SK-N-SH (cell line): ENCODE measurements around the gene ZNF366. TPM values are rescaled to one million over a fixed set of nuclear protein-coding genes. Genes with fewer than 3 reads are reported as not detected.

Source experiments
- CTCF ChIA-PET: fragments of 300-600, 350-600 bp; formaldehyde crosslinking; extraction: SDS; loops from one replicate; lab custom pipeline; 2021; lab: Yijun Ruan, JAX
- POLR2A ChIA-PET: fragments of 350-600 bp; sonication (Branson Sonifier 250); formaldehyde crosslinking; extraction: SDS; loops from one replicate; lab custom pipeline; 2020; ENCODE audit warnings: antibody characterized with exemption, inconsistent platforms; lab: Yijun Ruan, JAX
- DNase-seq: peaks from one replicate; pipeline ENCODE4 v3.0.0; 2012
- H2AFZ ChIP-seq: fragments of 200-600 bp; sonication (generic); 2 replicates; pipeline ENCODE4 v1.8.1; 2016; ENCODE audit warnings: antibody characterized with exemption, mild to moderate bottlenecking, low read depth
- H3F3A ChIP-seq: fragments of 200-600 bp; sonication (generic); replicated peaks from 2 replicates; pipeline ENCODE3; 2016; ENCODE audit warnings: antibody characterized with exemption, mild to moderate bottlenecking; ENCODE audit not compliant: insufficient read depth
- H3K27ac ChIP-seq, 2 experiments: fragments of 200-500 bp in 1 of 2; fragments of 200-600 bp in 1 of 2; sonication (Bioruptor generic) in 1 of 2; sonication (generic), shearing (Covaris generic) in 1 of 2; 2 replicates each; pipeline versions ENCODE4 v1.5.1 to v1.6.1; 2014 to 2016; ENCODE audit warnings: low read depth in 2 of 2, inconsistent platforms in 1 of 2, low read length in 1 of 2, mild to moderate bottlenecking in 1 of 2, mixed read lengths in 1 of 2
- H3K27me3 ChIP-seq: fragments of 200-600 bp; sonication (generic), shearing (Covaris generic); 2 replicates; pipeline ENCODE4 v1.6.1; 2016; ENCODE audit warnings: mixed run types; ENCODE audit not compliant: insufficient read depth
- H3K36me3 ChIP-seq, 2 experiments: fragments of 200-500 bp in 1 of 2; fragments of 200-600 bp in 1 of 2; sonication (Bioruptor generic) in 1 of 2; sonication (generic) in 1 of 2; replicated peaks in 1 of 2; 2 replicates each; pipeline versions ENCODE3 to v1.5.1; 2014 to 2016; ENCODE audit warnings: low read length in 1 of 2, mild to moderate bottlenecking in 1 of 2; ENCODE audit not compliant: insufficient read depth in 2 of 2, control insufficient read depth in 1 of 2
- H3K4me1 ChIP-seq, 2 experiments: fragments of 200-500 bp in 1 of 2; fragments of 200-600 bp in 1 of 2; sonication (Bioruptor generic) in 1 of 2; sonication (generic), shearing (Covaris generic) in 1 of 2; 2 replicates each; pipeline versions ENCODE4 v1.5.1 to v1.6.1; 2014 to 2016; ENCODE audit warnings: low read depth in 1 of 2, low read length in 1 of 2, mixed run types in 1 of 2; ENCODE audit not compliant: insufficient read depth in 2 of 2, control insufficient read depth in 1 of 2
- H3K4me2 ChIP-seq: fragments of 200-600 bp; sonication (generic), shearing (Covaris generic); 2 replicates; pipeline ENCODE4 v1.6.1; 2017; ENCODE audit warnings: mixed run types
- H3K4me3 ChIP-seq, 2 experiments: fragments of 200-500 bp in 1 of 2; fragments of 200-600 bp in 1 of 2; sonication (Bioruptor generic) in 1 of 2; sonication (generic), shearing (Covaris generic) in 1 of 2; 2 replicates each; pipeline versions ENCODE4 v1.5.1 to v1.8.1; 2014 to 2016; ENCODE audit warnings: low read depth in 2 of 2, inconsistent platforms in 1 of 2, low read length in 1 of 2, mild to moderate bottlenecking in 1 of 2, mixed read lengths in 1 of 2, moderate library complexity in 1 of 2
- H3K79me2 ChIP-seq: fragments of 200-600 bp; sonication (generic); 2 replicates; pipeline ENCODE4 v1.8.1; 2017; ENCODE audit warnings: mild to moderate bottlenecking; ENCODE audit not compliant: insufficient read depth
- H3K9ac ChIP-seq: fragments of 200-600 bp; sonication (generic); 2 replicates; pipeline ENCODE4 v1.6.1; 2017; ENCODE audit warnings: mixed run types
- H3K9me2 ChIP-seq: fragments of 200-600 bp; sonication (generic); 2 replicates; pipeline ENCODE4 v1.6.1; 2017; ENCODE audit warnings: mixed run types
- H3K9me3 ChIP-seq: fragments of 200-600 bp; sonication (generic); 2 replicates; pipeline ENCODE4 v1.6.1; 2017; ENCODE audit warnings: mixed run types, mild to moderate bottlenecking, moderate library complexity
- H4K20me1 ChIP-seq: fragments of 200-600 bp; sonication (generic); 2 replicates; pipeline ENCODE4 v1.6.1; 2017; ENCODE audit warnings: mild to moderate bottlenecking, mixed run types; ENCODE audit not compliant: insufficient read depth
- CHD2 ChIP-seq: fragments of 150-350 bp; IDR thresholded peaks from 2 replicates; pipeline ENCODE4 v1.6.1; 2018; ENCODE audit warnings: low read length; ENCODE audit not compliant: partially characterized antibody
- CTCF ChIP-seq: fragments of 200-600 bp; sonication (generic); IDR thresholded peaks from 2 replicates; pipeline ENCODE4 v1.6.1; 2017; ENCODE audit warnings: antibody characterized with exemption, mild to moderate bottlenecking, moderate library complexity
- FOSL2 ChIP-seq: IDR thresholded peaks from 2 replicates; pipeline ENCODE4 v1.4.0; 2012; ENCODE audit warnings: low read depth, mild to moderate bottlenecking, moderate library complexity, borderline replicate concordance
- GABPA ChIP-seq: IDR thresholded peaks from 2 replicates; pipeline ENCODE4 v1.4.0; 2012; ENCODE audit warnings: low read depth, mild to moderate bottlenecking
- GATA2 ChIP-seq: sonication (generic); formaldehyde crosslinking; IDR thresholded peaks from 2 replicates; pipeline ENCODE4 v1.5.0; 2020; ENCODE audit warnings: mild to moderate bottlenecking, missing genetic modification reagents
- IRF3 ChIP-seq: fragments of 150-350 bp; IDR thresholded peaks from 2 replicates; pipeline ENCODE4 v1.6.1; 2016; ENCODE audit warnings: mild to moderate bottlenecking, low read depth, low read length
- JUND ChIP-seq: IDR thresholded peaks from 2 replicates; pipeline ENCODE4 v1.4.0; 2012
- MEF2A ChIP-seq: IDR thresholded peaks from 2 replicates; pipeline ENCODE4 v1.4.0; 2012; ENCODE audit warnings: low read depth, borderline replicate concordance
- MXI1 ChIP-seq: IDR thresholded peaks from 2 replicates; pipeline ENCODE4 v1.6.1; 2012; ENCODE audit warnings: mild to moderate bottlenecking, low read depth, low read length, improper control_type of control experiment
- NFIC ChIP-seq: IDR thresholded peaks from 2 replicates; pipeline ENCODE4 v1.4.0; 2012; ENCODE audit warnings: borderline replicate concordance
- NRF1 ChIP-seq: IDR thresholded peaks from 2 replicates; pipeline ENCODE4 v1.6.1; 2012; ENCODE audit warnings: low read depth, mild to moderate bottlenecking, low read length
- REST ChIP-seq: IDR thresholded peaks from 2 replicates; pipeline ENCODE4 v1.6.1; 2012; ENCODE audit warnings: mild to moderate bottlenecking, low read depth, low read length, moderate library complexity
- TAF1 ChIP-seq: IDR thresholded peaks from 2 replicates; pipeline ENCODE4 v1.6.1; 2012; ENCODE audit warnings: low read depth, mild to moderate bottlenecking, low read length, moderate library complexity, borderline replicate concordance
- TCF12 ChIP-seq: IDR thresholded peaks from 2 replicates; pipeline ENCODE4 v1.4.0; 2012
- USF1 ChIP-seq: IDR thresholded peaks from 2 replicates; pipeline ENCODE4 v1.4.0; 2012; ENCODE audit warnings: low read depth, borderline replicate concordance
- USF2 ChIP-seq: fragments of 150-350 bp; IDR thresholded peaks from 2 replicates; pipeline ENCODE4 v1.6.1; 2017; ENCODE audit warnings: antibody characterized with exemption, low read length, low read depth, borderline replicate concordance
- YY1 ChIP-seq: IDR thresholded peaks from 2 replicates; pipeline ENCODE4 v1.4.0; 2012; ENCODE audit warnings: low read depth, mild to moderate bottlenecking
- WGBS: methylation state at CpG from one replicate; pipeline ENCODE4 v1.1.6; 2017; ENCODE audit warnings: low lambda C conversion rate; 5-methylcytosine and 5-hydroxymethylcytosine counted together
- polyA plus RNA-seq, 3 experiments: library from polyadenylated mRNA; depleted of rRNA; stranded (reverse); fragments of >200 nt; gene quantifications; 2 replicates each; pipeline ENCODE4 v1.2.3, GENCODE V29; 2012

Gene ZNF366
- polyA plus RNA-seq, 1 of the 3 experiments (the other 2 are of a cell fraction): not detected

GRCh38 chr5:72487177-72487576, 20.0 kb downstream of the ZNF366 start:
- Histone ChIP-seq H4K20me1 (no peaks in the 10 kb centered on the region), H3K4me1 (no peaks in the 10 kb centered on the region), H3K79me2 (no peaks in the 10 kb centered on the region), H3K9me2 (no peaks in the 10 kb centered on the region), H3K27me3 (no peaks in the 10 kb centered on the region), H3K36me3 (no peaks in the 10 kb centered on the region), H3K9me3 (no peaks in the 10 kb centered on the region), H3F3A (no peaks in the 10 kb centered on the region), H3K27ac (no peak overlapping the region; a peak in 1 of 4 replicates), H3K9ac (no peak overlapping the region), H3K4me2 (no peak overlapping the region), H2AFZ (no peak overlapping the region), H3K4me3 (no peak overlapping the region)
- no peak for TF ChIP-seq JUND
- TF ChIP-seq GATA2 (CRISPR knock-in tag): no peak
- TF ChIP-seq TAF1: no peak
- no peak for TF ChIP-seq TCF12
- no peak for TF ChIP-seq YY1
- TF ChIP-seq USF2: no peak
- TF ChIP-seq REST: no peak
- no peak for TF ChIP-seq MXI1
- no peak for TF ChIP-seq IRF3
- no peak for TF ChIP-seq FOSL2
- TF ChIP-seq NRF1: no peak
- no peak for TF ChIP-seq MEF2A
- TF ChIP-seq GABPA: no peak
- TF ChIP-seq NFIC: no peak
- TF ChIP-seq CHD2: no peak
- TF ChIP-seq USF1: no peak
- TF ChIP-seq CTCF: no peak
- POLR2A ChIA-PET: no interaction called here
- DNase-seq: no peak
- WGBS: 95% methylated on average over 2 of the region's 2 CpGs
- CTCF ChIA-PET: no interaction called here
